Measurements from ENCODE around the gene FAM177B.
"Not testable (repeated sequence)": the region's sequence is repeated elsewhere in the genome, so short reads cannot be mapped to it uniquely, and the experiment has no call there.

Gene FAM177B

GRCh38 chr1:222741630-222742457 is 4.8 kb downstream of the FAM177B start:
- not testable (repeated sequence) for DNase-seq

DNA sequence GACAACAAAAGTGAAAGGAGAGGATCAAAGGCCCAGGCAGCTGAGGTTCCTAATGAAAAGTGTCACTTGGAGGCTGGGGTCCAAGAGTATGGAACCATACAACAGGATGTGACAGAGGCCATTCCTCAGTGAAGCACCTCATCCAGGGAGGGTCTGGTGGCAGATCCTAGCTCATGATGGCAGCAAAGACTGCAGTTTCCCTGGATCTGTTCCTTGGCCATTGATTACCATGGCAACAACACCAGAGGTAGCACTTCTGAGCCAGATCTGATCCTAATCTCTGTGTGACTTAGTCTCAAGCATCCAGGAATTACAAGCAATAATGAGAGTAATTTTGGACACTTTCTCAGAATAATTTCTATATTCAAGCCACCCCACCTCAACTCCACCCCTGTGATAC is 12.9 kb downstream of the FAM177B start:
- DNase-seq, result no peak

DNA sequence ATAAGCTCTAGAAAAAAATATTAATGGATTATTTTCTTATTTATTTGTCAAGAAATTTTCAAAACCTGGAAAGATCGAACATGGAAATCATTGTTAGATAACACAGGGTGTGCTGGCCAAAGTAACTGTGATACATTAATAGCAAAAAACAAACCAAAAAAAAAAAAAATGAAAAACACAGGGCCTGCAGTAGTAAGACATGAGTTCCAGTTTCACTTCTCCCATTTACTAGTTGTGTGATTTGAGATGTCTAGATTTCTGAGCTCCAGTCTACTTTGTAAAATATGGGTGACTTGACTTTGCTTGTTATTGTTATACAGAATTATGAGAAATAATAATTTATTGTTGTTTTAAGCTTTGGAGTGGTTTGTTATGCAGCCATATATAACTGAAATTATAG is 13.6 kb downstream of the FAM177B start:
- no peak for DNase-seq

DNA sequence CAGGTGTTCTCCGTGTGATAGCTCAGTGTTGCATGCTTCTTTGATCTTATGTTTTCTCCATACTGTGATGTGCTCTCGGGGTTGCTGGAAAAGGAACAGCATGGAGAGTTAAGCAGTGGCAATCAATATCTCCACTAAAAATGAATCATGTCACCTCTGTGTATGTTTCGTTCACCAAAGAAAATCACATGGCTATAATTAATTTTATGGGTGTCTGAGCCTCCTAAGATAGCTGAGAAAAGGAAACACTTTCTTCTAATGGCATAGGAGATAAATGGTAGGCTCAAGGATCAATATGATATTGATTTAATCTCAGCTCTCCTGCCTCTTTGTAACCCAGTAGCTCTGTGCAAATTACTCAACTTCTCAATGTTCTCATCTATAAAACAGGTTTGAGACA is 14.3 kb downstream of the FAM177B start:
- no peak for DNase-seq

DNA sequence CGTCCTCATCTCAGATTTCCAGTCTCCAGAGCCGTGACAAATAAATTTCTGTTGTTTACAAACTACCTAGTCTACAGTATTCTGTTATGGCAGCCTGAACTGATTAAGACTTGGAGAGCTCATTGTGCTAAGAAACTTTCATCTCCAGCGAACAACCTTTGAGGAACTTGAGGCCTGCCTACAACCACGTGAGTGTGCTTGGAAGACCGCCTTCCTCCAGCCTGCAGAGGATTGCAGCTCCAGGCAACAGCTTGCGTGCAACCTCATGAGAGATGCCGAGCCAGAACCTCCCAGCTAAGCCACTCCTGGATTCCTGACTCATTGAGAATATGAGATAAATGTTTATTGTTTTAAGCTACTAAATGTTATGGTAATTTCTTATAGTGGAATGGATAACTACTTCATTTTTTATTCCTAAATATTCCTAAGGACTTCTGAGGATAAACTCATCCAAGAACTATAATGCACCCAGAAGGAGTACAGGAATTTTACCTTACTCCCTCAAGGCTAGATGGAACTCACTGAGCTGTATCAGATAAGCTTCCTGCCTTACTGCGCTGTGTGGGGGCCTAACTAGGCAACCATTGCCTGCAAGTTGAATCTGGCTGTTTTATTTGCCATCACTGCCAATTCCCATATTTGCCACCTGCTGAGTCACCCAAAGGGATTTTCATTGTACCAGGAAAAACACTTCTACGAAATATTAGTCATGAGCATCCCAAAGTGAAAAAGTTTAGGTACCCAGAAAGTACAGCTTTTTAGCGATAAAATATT is 17.6 kb downstream of the FAM177B start:
- no peak for DNase-seq

- no peak for DNase-seq
These were observed 20.8 kb downstream of the FAM177B start for GRCh38 chr1:222757646-222758268.

- no peak for DNase-seq
These were observed 22.5 kb downstream of the FAM177B start for GRCh38 chr1:222759451-222760035.

GRCh38 chr1:222761083-222761482 is 24.1 kb downstream of the FAM177B start:
- no peak for DNase-seq

DNA sequence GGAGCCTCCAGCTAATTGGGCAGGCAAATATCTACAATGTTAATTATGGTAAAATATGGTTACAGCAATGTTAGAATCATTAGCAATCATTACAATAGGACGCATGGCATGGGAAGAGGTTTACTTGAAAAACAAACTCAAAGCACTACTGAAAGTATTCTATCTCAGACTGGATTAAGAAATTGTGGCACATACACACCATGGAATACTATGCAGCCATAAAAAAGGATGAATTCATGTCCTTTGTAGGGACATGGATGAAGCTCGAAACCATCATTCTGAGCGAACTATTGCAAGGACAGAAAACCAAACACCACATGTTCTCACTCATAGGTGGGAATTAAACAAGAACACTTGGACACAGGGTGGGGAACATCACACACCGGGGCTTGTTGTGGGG is 25.2 kb downstream of the FAM177B start:
- DNase-seq, result not testable (repeated sequence)

DNA sequence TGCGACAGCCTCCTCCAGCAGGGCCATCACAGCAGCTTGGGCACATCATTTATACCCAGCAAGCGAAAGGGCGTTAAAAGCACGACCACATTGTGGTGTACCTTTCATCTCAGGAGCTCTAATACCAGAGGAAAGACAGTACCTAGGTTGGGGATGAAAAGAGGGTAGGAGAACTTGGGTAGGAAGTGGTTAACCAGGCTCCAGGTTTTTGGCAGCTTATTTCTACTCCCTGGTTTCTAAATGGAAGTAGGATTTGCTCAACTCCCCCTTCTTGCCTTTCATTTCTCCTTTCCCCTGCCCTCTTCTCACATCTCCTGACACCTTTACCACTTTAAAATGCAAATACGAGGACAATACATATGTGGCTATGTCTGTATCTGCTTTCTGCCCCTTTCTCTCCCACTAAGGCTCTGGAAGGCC is 30.2 kb downstream of the FAM177B start:
- no peak for DNase-seq

DNA sequence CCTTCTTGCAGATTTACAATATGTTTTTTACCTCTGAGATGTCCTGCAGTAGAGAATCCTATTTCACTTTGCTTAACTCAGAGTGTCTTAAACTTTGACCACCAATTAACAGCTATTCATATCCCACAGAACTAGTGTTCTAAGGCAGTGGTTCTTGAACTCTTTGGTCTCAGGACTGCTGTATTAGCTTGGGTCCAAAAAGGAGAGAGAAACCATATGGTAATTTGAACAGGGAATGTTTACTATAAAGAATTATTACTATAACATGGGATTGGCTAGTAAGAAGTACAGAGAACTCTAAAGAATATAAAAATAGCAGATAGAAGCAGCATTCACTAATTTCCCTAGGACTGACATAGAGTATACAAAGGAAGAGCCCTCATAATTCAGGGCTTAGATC is 31.6 kb downstream of the FAM177B start:
- DNase-seq, result no peak

GRCh38 chr1:222769181-222769580 is 32.2 kb downstream of the FAM177B start:
- DNase-seq, result no peak

GRCh38 chr1:222769971-222770620 is 33.1 kb downstream of the FAM177B start:
- DNase-seq, result no peak

- DNase-seq, result peak; percentile 27
These were observed 36.0 kb downstream of the FAM177B start for GRCh38 chr1:222772996-222773379.

- no peak for DNase-seq
These were observed 40.5 kb downstream of the FAM177B start for GRCh38 chr1:222777463-222777862.

DNA sequence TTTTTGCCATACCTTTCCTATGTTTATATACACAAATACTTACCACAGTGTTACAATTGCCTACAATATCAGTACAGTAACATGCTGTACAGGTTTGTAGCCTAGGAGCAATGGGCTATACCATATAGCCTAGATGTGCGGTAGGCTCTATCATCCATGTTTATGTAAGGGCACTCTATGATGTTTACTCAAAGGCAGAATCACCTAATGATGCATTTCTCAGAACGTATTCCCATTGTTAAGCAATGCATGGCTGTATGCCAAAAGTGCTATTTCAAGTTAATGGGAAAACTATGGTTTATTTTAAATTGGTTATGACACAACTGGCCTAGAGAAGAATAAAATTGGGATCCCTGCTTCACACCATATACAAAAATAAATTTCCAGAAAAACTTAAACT is 41.0 kb downstream of the FAM177B start:
- DNase-seq, result no peak

- DNase-seq, result no peak
These were observed 44.2 kb downstream of the FAM177B start for GRCh38 chr1:222781251-222781650.

DNA sequence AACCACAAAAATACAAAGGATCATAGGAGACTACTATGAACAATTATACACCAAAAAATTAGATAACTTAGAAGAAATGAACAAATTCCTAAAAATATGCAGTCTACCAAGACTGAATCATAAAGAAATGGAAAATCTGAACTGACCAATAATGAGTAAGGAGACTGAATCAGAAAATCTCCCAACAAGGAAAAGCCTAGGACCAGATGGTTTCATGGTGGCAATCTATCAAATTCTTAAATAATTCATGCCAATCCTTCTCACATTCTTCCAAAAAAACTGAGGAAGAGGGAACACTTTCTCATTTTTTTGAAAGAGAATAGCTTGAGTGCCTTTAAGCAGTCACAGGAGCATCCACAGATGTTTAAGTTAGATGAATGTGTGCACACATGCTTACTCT is 46.0 kb downstream of the FAM177B start:
- DNase-seq, result no peak

DNA sequence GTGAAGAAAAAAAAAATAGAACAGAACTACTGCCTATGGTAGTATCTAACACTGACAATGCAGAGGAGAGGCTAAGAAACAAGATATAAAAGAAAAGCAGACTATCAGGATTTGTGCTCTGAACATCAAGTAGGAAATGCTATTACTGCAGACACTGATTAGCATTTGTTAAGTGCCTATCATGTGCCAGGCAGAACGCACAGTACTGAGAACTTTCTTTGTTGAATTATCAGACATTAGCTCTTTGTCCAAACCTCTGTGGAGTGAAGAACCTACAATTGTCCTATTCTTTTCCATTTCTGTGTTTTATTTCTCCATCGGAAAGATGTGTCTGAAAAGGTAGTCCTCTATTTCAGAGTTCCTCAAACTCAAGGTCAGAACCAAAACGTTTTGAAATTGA is 47.4 kb downstream of the FAM177B start:
- DNase-seq, result no peak

GRCh38 chr1:222784916-222785315 is 47.9 kb downstream of the FAM177B start:
- DNase-seq, result no peak

DNA sequence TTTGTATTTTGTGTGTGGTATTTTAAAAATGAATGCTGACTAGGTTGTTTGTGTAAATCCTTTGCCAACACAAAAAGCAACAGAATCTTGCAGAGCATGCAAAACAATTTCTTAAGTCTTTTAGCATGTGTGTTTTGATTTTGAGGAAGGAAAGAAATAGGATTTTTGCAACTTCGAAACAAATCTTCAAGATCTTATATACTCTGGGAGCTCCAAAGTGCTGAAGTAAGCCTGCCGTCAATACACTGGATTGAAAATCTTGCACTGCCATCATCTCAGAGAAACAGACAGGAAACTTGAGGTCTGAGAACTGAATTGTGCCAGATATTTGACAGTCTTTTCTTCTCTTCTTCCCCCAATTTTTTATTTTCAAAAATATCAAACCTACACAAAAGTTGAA is 48.5 kb downstream of the FAM177B start:
- no peak for DNase-seq

DNA sequence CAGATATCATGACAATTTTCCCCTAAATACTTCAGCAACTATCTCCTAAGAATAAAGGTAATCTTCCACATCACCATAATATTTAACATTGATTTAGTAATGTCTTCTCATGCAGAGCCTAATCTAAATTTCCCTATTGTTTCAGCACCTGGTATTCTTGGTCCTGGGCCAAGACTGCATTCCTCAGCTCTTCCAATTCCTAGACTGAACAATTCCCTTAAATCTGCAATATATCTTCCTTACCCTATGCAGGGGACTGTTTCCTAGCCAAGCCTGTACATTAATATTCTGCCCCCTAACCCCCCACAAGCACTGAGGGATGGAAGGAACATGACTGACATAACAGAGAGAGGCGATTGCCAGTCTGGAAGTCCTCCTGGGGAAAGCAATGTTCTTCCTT is 49.1 kb downstream of the FAM177B start:
- no peak for DNase-seq

GRCh38 chr1:222787729-222788128 is 50.7 kb downstream of the FAM177B start:
- no peak for DNase-seq

Data from NCI-H2171 (cell line).